ENCODE results near the gene ARHGEF6.

DNA sequence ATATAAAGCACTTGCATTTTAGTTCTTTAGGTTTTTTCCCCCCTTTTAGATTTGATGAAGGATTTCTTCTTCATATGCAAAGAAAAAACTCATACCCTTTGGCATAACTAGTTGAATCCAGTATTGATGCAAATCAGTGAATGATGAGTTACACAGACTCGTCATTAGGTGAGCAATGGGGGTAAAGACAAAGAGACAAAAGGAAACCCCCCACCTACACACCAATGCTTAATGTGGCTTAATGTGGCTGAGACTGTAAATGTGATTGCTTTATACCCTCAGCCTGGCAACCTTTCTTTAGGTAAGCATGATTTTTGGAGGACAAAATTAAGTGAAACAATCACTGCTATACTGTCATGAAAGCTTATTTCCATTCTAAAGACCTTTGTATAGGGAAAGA is 93.3 kb downstream of the ARHGEF6 start:
- TF ChIP-seq POLR2AphosphoS5 (IDR thresholded peaks at IDR 0.05; ENCODE audit: low read depth): no peak
- no peak for TF ChIP-seq EZH2 (IDR thresholded peaks at IDR 0.05; ENCODE audit: low read depth, unreplicated experiment)
- TF ChIP-seq CTCF (conservative IDR thresholded peaks at IDR 0.05; ENCODE audit: low read depth in 2 of 2): no peak
- no peak for TF ChIP-seq REST (IDR thresholded peaks at IDR 0.05; ENCODE audit: unreplicated experiment)
- no peak for TF ChIP-seq ZNF331 (CRISPR knock-in tag; IDR thresholded peaks at IDR 0.05; ENCODE audit: low read depth)
- no peak for TF ChIP-seq JUNB (IDR thresholded peaks at IDR 0.05; ENCODE audit: unreplicated experiment)
- TF ChIP-seq, protein P1, sequence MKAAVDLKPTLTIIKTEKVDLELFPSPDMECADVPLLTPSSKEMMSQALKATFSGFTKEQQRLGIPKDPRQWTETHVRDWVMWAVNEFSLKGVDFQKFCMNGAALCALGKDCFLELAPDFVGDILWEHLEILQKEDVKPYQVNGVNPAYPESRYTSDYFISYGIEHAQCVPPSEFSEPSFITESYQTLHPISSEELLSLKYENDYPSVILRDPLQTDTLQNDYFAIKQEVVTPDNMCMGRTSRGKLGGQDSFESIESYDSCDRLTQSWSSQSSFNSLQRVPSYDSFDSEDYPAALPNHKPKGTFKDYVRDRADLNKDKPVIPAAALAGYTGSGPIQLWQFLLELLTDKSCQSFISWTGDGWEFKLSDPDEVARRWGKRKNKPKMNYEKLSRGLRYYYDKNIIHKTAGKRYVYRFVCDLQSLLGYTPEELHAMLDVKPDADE (IDR thresholded peaks at IDR 0.05): no peak

Data from GM23338 (cell line).